Measurements from ENCODE around the gene STK24.
"Not testable (repeated sequence)": the region's sequence is repeated elsewhere in the genome, so short reads cannot be mapped to it uniquely, and the experiment has no call there.

Gene STK24

DNA sequence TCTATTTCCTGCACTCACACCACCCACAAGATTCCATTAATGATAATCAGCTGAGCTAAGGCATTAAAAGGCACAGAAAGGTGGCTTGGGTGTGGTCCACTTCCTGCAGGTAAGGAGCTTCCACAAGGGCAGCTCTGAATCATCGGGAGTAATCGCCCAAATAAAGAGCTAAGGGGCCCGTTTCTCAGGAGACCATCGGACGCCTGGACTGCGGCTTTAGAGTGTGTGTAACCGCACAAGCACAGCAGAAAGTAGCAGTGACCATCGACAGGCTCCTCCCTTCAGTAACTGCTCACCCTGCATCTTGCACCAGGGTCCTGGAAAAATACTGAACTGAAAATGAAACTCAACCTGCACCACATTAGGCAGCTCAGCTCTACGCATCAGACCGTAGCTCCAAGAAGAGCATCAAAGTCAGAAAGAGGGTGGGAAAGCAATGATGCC lies 6.0 kb downstream of the STK24 start:
- no peak for ATAC-seq
- TF ChIP-seq, protein P1, sequence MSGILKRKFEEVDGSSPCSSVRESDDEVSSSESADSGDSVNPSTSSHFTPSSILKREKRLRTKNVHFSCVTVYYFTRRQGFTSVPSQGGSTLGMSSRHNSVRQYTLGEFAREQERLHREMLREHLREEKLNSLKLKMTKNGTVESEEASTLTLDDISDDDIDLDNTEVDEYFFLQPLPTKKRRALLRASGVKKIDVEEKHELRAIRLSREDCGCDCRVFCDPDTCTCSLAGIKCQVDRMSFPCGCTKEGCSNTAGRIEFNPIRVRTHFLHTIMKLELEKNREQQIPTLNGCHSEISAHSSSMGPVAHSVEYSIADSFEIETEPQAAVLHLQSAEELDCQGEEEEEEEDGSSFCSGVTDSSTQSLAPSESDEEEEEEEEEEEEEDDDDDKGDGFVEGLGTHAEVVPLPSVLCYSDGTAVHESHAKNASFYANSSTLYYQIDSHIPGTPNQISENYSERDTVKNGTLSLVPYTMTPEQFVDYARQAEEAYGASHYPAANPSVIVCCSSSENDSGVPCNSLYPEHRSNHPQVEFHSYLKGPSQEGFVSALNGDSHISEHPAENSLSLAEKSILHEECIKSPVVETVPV (CRISPR knock-in tag; IDR thresholded peaks at IDR 0.05), result no peak
- TF ChIP-seq, protein P2, sequence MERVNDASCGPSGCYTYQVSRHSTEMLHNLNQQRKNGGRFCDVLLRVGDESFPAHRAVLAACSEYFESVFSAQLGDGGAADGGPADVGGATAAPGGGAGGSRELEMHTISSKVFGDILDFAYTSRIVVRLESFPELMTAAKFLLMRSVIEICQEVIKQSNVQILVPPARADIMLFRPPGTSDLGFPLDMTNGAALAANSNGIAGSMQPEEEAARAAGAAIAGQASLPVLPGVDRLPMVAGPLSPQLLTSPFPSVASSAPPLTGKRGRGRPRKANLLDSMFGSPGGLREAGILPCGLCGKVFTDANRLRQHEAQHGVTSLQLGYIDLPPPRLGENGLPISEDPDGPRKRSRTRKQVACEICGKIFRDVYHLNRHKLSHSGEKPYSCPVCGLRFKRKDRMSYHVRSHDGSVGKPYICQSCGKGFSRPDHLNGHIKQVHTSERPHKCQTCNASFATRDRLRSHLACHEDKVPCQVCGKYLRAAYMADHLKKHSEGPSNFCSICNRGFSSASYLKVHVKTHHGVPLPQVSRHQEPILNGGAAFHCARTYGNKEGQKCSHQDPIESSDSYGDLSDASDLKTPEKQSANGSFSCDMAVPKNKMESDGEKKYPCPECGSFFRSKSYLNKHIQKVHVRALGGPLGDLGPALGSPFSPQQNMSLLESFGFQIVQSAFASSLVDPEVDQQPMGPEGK (CRISPR knock-in tag; IDR thresholded peaks at IDR 0.05; ENCODE audit: borderline replicate concordance), result no peak
- TF ChIP-seq CSDC2 (CRISPR knock-in tag; IDR thresholded peaks at IDR 0.05) (no peak), BACH2 (CRISPR knock-in tag; IDR thresholded peaks at IDR 0.05; ENCODE audit: borderline replicate concordance) (no peak), GLIS3 (CRISPR knock-in tag; IDR thresholded peaks at IDR 0.05) (no peak)

DNA sequence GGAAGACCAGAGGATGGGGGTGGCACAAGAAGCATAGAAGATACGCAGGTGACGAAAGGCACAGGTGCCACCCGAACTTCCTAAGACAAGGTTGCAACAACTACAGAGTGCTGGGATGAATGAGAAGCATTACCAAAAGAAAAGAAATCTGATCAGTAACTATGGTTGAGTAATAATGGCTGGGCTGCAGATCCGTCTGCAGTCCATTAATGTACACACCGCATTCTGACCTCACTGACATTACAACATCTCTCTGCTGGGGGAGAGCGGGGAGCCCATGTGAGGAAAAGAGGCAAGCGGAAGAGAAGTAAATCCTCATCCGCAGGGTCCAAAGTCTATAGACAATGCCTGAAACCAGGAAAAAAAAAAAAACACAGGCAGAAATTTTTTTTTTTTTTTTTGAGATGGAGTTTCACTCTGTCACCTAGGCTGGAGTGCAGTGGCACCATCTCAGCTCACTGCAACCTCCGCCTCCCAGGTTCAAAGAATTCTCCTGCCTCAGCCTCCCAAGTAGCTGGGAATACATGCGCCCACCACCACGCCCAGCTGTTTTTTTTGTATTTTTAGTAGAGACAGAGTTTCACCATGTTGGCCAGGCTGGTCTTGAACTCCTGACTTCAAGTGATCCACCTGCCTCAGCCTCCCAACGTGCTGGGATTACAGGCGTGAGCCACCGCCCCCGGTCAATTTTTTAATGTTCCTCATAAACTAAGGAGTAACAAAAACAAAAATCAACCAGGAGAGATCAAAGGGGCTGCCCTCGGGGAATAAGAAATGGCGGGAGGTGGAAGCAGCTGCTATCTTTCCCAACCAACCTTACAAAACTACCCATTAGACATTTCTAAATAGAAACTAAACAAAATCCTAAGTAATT lies 7.2 kb downstream of the STK24 start:
- ATAC-seq, result not testable (repeated sequence)

DNA sequence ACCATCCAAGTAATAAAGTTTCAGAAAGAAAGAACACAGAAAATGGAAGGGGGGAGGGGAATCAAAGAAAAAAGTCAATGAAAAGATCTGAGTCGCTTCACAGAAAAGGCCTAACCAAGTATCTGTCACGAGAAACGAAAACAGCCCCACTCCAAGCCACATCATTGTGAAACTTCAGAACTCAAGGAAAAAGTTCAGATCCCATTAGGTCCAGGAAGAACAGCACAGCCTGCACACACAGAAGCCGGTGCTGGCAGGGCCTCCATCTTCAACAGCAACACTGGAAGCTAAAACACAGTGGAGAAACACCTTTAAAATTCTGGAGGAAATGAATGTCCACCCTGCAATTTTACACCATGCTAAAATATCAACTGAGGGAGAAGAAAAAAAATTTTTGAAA lies 8.0 kb downstream of the STK24 start:
- ATAC-seq, result no peak
- TF ChIP-seq TOX (CRISPR knock-in tag; IDR thresholded peaks at IDR 0.05; ENCODE audit: borderline replicate concordance) (no peak), ZFP3 (CRISPR knock-in tag; IDR thresholded peaks at IDR 0.05) (no peak), ISL1 (CRISPR knock-in tag; IDR thresholded peaks at IDR 0.05) (no peak), ZC3H10 (CRISPR knock-in tag; IDR thresholded peaks at IDR 0.05) (no peak), CSDC2 (CRISPR knock-in tag; IDR thresholded peaks at IDR 0.05) (no peak), GLIS3 (CRISPR knock-in tag; IDR thresholded peaks at IDR 0.05) (no peak), PPARA (CRISPR knock-in tag; IDR thresholded peaks at IDR 0.05; ENCODE audit: borderline replicate concordance) (no peak), OSR1 (CRISPR knock-in tag; IDR thresholded peaks at IDR 0.05) (no peak), BACH2 (CRISPR knock-in tag; IDR thresholded peaks at IDR 0.05; ENCODE audit: borderline replicate concordance) (no peak)
- TF ChIP-seq, protein P1 (CRISPR knock-in tag; IDR thresholded peaks at IDR 0.05), result no peak
- TF ChIP-seq, protein P3, sequence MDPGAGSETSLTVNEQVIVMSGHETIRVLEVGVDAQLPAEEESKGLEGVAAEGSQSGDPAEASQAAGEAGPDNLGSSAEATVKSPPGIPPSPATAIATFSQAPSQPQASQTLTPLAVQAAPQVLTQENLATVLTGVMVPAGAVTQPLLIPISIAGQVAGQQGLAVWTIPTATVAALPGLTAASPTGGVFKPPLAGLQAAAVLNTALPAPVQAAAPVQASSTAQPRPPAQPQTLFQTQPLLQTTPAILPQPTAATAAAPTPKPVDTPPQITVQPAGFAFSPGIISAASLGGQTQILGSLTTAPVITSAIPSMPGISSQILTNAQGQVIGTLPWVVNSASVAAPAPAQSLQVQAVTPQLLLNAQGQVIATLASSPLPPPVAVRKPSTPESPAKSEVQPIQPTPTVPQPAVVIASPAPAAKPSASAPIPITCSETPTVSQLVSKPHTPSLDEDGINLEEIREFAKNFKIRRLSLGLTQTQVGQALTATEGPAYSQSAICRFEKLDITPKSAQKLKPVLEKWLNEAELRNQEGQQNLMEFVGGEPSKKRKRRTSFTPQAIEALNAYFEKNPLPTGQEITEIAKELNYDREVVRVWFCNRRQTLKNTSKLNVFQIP (CRISPR knock-in tag; IDR thresholded peaks at IDR 0.05; ENCODE audit: borderline replicate concordance, low read depth), result no peak

DNA sequence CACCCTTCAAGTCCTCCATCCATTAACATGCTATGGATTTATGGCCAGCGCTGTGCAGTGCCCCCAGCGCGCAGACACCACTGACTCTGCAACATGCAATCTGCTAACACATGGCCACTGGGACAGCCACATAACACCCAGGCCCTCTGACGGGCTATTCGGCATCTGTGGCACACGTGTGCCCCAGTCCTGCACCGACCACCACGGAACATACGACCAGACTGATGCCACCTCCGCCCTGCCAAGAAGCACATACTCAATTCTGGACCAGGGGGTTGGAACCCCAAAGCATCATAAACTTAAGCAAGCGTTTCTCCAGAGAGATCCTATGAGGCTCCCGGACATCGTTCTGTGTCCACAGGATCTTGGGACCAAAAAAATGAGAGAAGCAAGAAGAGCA lies 9.8 kb downstream of the STK24 start:
- no peak for ATAC-seq
- TF ChIP-seq ZFP30 (CRISPR knock-in tag; IDR thresholded peaks at IDR 0.05) (no peak), TOX (CRISPR knock-in tag; IDR thresholded peaks at IDR 0.05; ENCODE audit: borderline replicate concordance) (no peak), TCF4 (CRISPR knock-in tag; IDR thresholded peaks at IDR 0.05; ENCODE audit: borderline replicate concordance) (no peak), PPARA (CRISPR knock-in tag; IDR thresholded peaks at IDR 0.05; ENCODE audit: borderline replicate concordance) (no peak), ISL1 (CRISPR knock-in tag; IDR thresholded peaks at IDR 0.05) (no peak), ARNTL (CRISPR knock-in tag; IDR thresholded peaks at IDR 0.05; ENCODE audit: borderline replicate concordance, low read depth) (no peak), ZNF565 (CRISPR knock-in tag; conservative IDR thresholded peaks at IDR 0.05; ENCODE audit: low read depth) (no peak), ESRRG (CRISPR knock-in tag; IDR thresholded peaks at IDR 0.05) (no peak), CSDC2 (CRISPR knock-in tag; IDR thresholded peaks at IDR 0.05) (no peak), ZFP3 (CRISPR knock-in tag; IDR thresholded peaks at IDR 0.05) (no peak), OSR1 (CRISPR knock-in tag; IDR thresholded peaks at IDR 0.05) (no peak), RARB (CRISPR knock-in tag; IDR thresholded peaks at IDR 0.05) (no peak)
- TF ChIP-seq, protein P1 (CRISPR knock-in tag; IDR thresholded peaks at IDR 0.05), result no peak
- TF ChIP-seq, protein P4, sequence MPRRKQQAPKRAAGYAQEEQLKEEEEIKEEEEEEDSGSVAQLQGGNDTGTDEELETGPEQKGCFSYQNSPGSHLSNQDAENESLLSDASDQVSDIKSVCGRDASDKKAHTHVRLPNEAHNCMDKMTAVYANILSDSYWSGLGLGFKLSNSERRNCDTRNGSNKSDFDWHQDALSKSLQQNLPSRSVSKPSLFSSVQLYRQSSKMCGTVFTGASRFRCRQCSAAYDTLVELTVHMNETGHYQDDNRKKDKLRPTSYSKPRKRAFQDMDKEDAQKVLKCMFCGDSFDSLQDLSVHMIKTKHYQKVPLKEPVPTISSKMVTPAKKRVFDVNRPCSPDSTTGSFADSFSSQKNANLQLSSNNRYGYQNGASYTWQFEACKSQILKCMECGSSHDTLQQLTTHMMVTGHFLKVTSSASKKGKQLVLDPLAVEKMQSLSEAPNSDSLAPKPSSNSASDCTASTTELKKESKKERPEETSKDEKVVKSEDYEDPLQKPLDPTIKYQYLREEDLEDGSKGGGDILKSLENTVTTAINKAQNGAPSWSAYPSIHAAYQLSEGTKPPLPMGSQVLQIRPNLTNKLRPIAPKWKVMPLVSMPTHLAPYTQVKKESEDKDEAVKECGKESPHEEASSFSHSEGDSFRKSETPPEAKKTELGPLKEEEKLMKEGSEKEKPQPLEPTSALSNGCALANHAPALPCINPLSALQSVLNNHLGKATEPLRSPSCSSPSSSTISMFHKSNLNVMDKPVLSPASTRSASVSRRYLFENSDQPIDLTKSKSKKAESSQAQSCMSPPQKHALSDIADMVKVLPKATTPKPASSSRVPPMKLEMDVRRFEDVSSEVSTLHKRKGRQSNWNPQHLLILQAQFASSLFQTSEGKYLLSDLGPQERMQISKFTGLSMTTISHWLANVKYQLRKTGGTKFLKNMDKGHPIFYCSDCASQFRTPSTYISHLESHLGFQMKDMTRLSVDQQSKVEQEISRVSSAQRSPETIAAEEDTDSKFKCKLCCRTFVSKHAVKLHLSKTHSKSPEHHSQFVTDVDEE (CRISPR knock-in tag; IDR thresholded peaks at IDR 0.05), result no peak
- TF ChIP-seq, protein P3 (CRISPR knock-in tag; IDR thresholded peaks at IDR 0.05; ENCODE audit: borderline replicate concordance, low read depth), result no peak
